AG04450 (cell line): Measurements from ENCODE around the gene UMODL1. TPM values are rescaled to one million over a fixed set of nuclear protein-coding genes. Genes with fewer than 3 reads are reported as not detected.

Source experiments
- CTCF ChIA-PET: fragments of 300-600, 350-600 bp; formaldehyde crosslinking; extraction: SDS; loops from one replicate; lab custom pipeline; 2022; ENCODE audit warnings: antibody characterized with exemption, inconsistent platforms; lab: Charles Lee
- POLR2A ChIA-PET: fragments of 350-600 bp; formaldehyde crosslinking; extraction: SDS; loops from one replicate; lab custom pipeline; 2021; ENCODE audit warnings: antibody characterized with exemption, inconsistent platforms; lab: Yijun Ruan, JAX
- DNase-seq: peaks from one replicate; pipeline ENCODE4 v3.0.0-alpha.2; 2011; ENCODE audit warnings: low read depth, low spot score
- H3K27ac ChIP-seq: one replicate; pipeline ENCODE4 v1.5.1; 2012; ENCODE audit warnings: low read depth, low read length, control low read depth
- H3K27me3 ChIP-seq: one replicate; pipeline ENCODE4 v1.6.0; 2012; ENCODE audit warnings: low read length; ENCODE audit not compliant: control insufficient read depth, insufficient read depth
- H3K4me3 ChIP-seq: 2 replicates; pipeline ENCODE4 v1.5.1; 2011; ENCODE audit warnings: mild to moderate bottlenecking, low read depth, low read length, control low read depth
- H3K9me3 ChIP-seq: 2 replicates; pipeline ENCODE4 v1.5.1; 2012; ENCODE audit warnings: low read length; ENCODE audit not compliant: control insufficient read depth, insufficient read depth
- CTCF ChIP-seq: IDR thresholded peaks from 2 replicates; pipeline ENCODE4 v1.5.1; 2011; ENCODE audit warnings: low read depth, low read length, control low read depth, inconsistent platforms
- polyA plus RNA-seq: library from polyadenylated mRNA; depleted of rRNA; stranded (reverse); fragments of >200 nt; gene quantifications from 2 replicates; pipeline ENCODE4 v1.2.3, GENCODE V29; 2011

Gene UMODL1
- polyA plus RNA-seq, 1 experiment: 0.09 TPM

GRCh38 chr21:42117967-42118780 lies 47.1 kb downstream of the UMODL1 start:
- H3K4me3 ChIP-seq: no peak overlapping the region
- H3K27ac ChIP-seq: no peak overlapping the region
- DNase-seq: no peak
- H3K27me3 ChIP-seq: peaks cover 40% of the 10 kb centered on the region
- ChIA-PET CTCF (interaction anchor here (0.9 to 4.7 kb wide), 37 partner anchors 8 to 835 kb away, joined by 3 to 67 read pairs (median 5); no protein-coding TSS in a partner anchor), POLR2A (interaction anchor here (0.9 to 1.4 kb wide), 3 partner anchors 78 to 161 kb away, joined by 3 to 4 read pairs (median 3); partner anchors contain the start of gene ZBTB21)
- TF ChIP-seq CTCF: no peak
- no peaks in the 10 kb centered on the region; the same call in 1 of the 2 replicates for H3K9me3 ChIP-seq

- H3K27me3 ChIP-seq: peaks cover 42% of the 10 kb centered on the region
- DNase-seq: no peak
- no peak for TF ChIP-seq CTCF
- no peak overlapping the region for H3K27ac ChIP-seq
- POLR2A ChIA-PET: no interaction called here
- CTCF ChIA-PET: interaction anchor here (1.5 to 4.7 kb wide), 4 partner anchors 22 to 506 kb away, joined by 4 to 67 read pairs (median 20); no protein-coding TSS in a partner anchor
- no peaks in the 10 kb centered on the region; the same call in 1 of the 2 replicates for H3K9me3 ChIP-seq
- no peak overlapping the region for H3K4me3 ChIP-seq
These were observed 47.8 kb downstream of the UMODL1 start for GRCh38 chr21:42118901-42119300.

- CTCF ChIA-PET: interaction anchor here (1.2 to 2.4 kb wide), 3 partner anchors 25 to 304 kb away, joined by 3 to 16 read pairs (median 7); no protein-coding TSS in a partner anchor
- H3K9me3 ChIP-seq: no peaks in the 10 kb centered on the region
- H3K27ac ChIP-seq: no peak overlapping the region
- no peak overlapping the region for H3K4me3 ChIP-seq
- H3K27me3 ChIP-seq: peaks cover 42% of the 10 kb centered on the region
- no peak for TF ChIP-seq CTCF
- DNase-seq: no peak
- POLR2A ChIA-PET: no interaction called here
These were observed 49.2 kb downstream of the UMODL1 start for GRCh38 chr21:42120101-42120902.

- Histone ChIP-seq H3K27me3 (peaks cover 42% of the 10 kb centered on the region), H3K9me3 (no peaks in the 10 kb centered on the region; the same call in 1 of the 2 replicates), H3K4me3 (no peak overlapping the region), H3K27ac (no peak overlapping the region)
- no peak for TF ChIP-seq CTCF
- CTCF ChIA-PET: interaction anchor here (1.2 to 2.4 kb wide), 3 partner anchors 24 to 304 kb away, joined by 3 to 16 read pairs (median 7); no protein-coding TSS in a partner anchor
- POLR2A ChIA-PET: no interaction called here
- DNase-seq: no peak
These were observed 49.9 kb downstream of the UMODL1 start for GRCh38 chr21:42120903-42121535.
